Adrenal gland (tissue), 5 donors: ENCODE results near the gene DYNC1I2.

Experiments
- CTCF ChIP-seq, 6 experiments: fragments of 450-650 bp in 4 of 6; fragments of 200-600 bp in 2 of 6; sonication (generic) in 1 of 6; IDR thresholded peaks; 1 replicate in 5 of 6; 2 replicates in 1 of 6; pipeline versions ENCODE4 v1.5.1 to v1.8.0; 2016 to 2021; ENCODE audit warnings: antibody characterized with exemption in 6 of 6, mild to moderate bottlenecking in 2 of 6, moderate library complexity in 1 of 6
- POLR2A ChIP-seq, 2 donors: fragments of 450-650 bp; IDR thresholded peaks; one replicate each; pipeline ENCODE4 v1.6.1; 2017; ENCODE audit warnings: antibody characterized with exemption in 2 of 2, mild to moderate bottlenecking in 2 of 2, moderate library complexity in 1 of 2
- donor health status: DM: no; HTN: no; CAD: no.

GRCh38 chr2:171745806-171746205 is 58.5 kb downstream of the DYNC1I2 start:
- TF ChIP-seq CTCF (IDR thresholded peaks at IDR 0.05) (no peak), POLR2A (IDR thresholded peaks at IDR 0.05) (no peak)
